HG03025 (cell line): ENCODE data around the gene TMEM201.
"Not testable (repeated sequence)": the region's sequence is repeated elsewhere in the genome, so short reads cannot be mapped to it uniquely, and the experiment has no call there.

Source experiments
- ATAC-seq: cut with Tn5 transposase; IDR thresholded peaks from one replicate; pipeline ENCODE4 v1.9.1; 2021; ENCODE audit warnings: mild to moderate bottlenecking, moderate library complexity; ENCODE audit not compliant: unreplicated experiment, low FRiP score

The TMEM201 gene

GRCh38 chr1:9588551-9589143 lies at the start of gene TMEM201:
TSS of gene TMEM201 (plus strand) at chr1:9588911. CDS start at chr1:9588931, 20 bp downstream.
- ATAC-seq, result peak; percentile 67

- peak; percentile 89 for ATAC-seq
Observed at GRCh38 chr1:9539165-9539828, 49.4 kb upstream of the TMEM201 start, which contains the start of gene SLC25A33. TSS of gene SLC25A33 (plus strand) at chr1:9539465. CDS start at chr1:9539692, 227 bp downstream.

GRCh38 chr1:9539829-9540550 lies 48.7 kb upstream of the TMEM201 start:
- ATAC-seq, result peak; percentile 44

GRCh38 chr1:9542430-9542829 lies 46.3 kb upstream of the TMEM201 start:
- ATAC-seq, result no peak

GRCh38 chr1:9544926-9545325 lies 43.8 kb upstream of the TMEM201 start:
- no peak for ATAC-seq

GRCh38 chr1:9549955-9550546 lies 38.7 kb upstream of the TMEM201 start:
- no peak for ATAC-seq

- no peak for ATAC-seq
Observed at GRCh38 chr1:9551984-9552383, 36.7 kb upstream of the TMEM201 start.

- ATAC-seq, result no peak
Observed at GRCh38 chr1:9553736-9554144, 35.0 kb upstream of the TMEM201 start.

GRCh38 chr1:9555942-9556341 lies 32.8 kb upstream of the TMEM201 start:
- no peak for ATAC-seq

- no peak for ATAC-seq
Observed at GRCh38 chr1:9557624-9558023, 31.1 kb upstream of the TMEM201 start.

GRCh38 chr1:9558271-9558945 lies 30.3 kb upstream of the TMEM201 start:
- ATAC-seq, result no peak

- ATAC-seq, result no peak
Observed at GRCh38 chr1:9558946-9559545, 29.7 kb upstream of the TMEM201 start.

- ATAC-seq, result no peak
Observed at GRCh38 chr1:9559673-9560072, 29.0 kb upstream of the TMEM201 start.

- not testable (repeated sequence) for ATAC-seq
Observed at GRCh38 chr1:9560090-9560489, 28.6 kb upstream of the TMEM201 start.

- no peak for ATAC-seq
Observed at GRCh38 chr1:9561429-9561828, 27.3 kb upstream of the TMEM201 start.

GRCh38 chr1:9569267-9569666 lies 19.4 kb upstream of the TMEM201 start:
- ATAC-seq, result no peak

GRCh38 chr1:9570886-9571529 lies 17.7 kb upstream of the TMEM201 start:
- not testable (repeated sequence) for ATAC-seq

- no peak for ATAC-seq
Observed at GRCh38 chr1:9573723-9574122, 15.0 kb upstream of the TMEM201 start.

- no peak for ATAC-seq
Observed at GRCh38 chr1:9575486-9575885, 13.2 kb upstream of the TMEM201 start.

GRCh38 chr1:9576903-9577302 lies 11.8 kb upstream of the TMEM201 start:
- no peak for ATAC-seq
